Inferior parietal cortex (tissue), 1 donor: Measurements from ENCODE around the gene CYSRT1.
A peak's percentile ranks its signal among the peaks of the same experiment; 100 is the strongest.

Experiments used
- DNase-seq: peaks from one replicate; pipeline ENCODE4 v3.0.0-alpha.2; 2016; ENCODE audit errors: extremely low spot score

Gene CYSRT1

GRCh38 chr9:137211532-137211931 is 13.4 kb upstream of the CYSRT1 start:
- no peak for DNase-seq

- DNase-seq = no peak
Measured at GRCh38 chr9:137212520-137212919, 12.5 kb upstream of the CYSRT1 start.

- no peak for DNase-seq
Measured at GRCh38 chr9:137213160-137214060, 11.6 kb upstream of the CYSRT1 start.

GRCh38 chr9:137214620-137215019 is 10.4 kb upstream of the CYSRT1 start:
- DNase-seq = no peak

- DNase-seq = no peak
Measured at GRCh38 chr9:137215196-137215986, 9.6 kb upstream of the CYSRT1 start.

- DNase-seq = no peak
Measured at GRCh38 chr9:137216188-137216965, 8.6 kb upstream of the CYSRT1 start.

- no peak for DNase-seq
Measured at GRCh38 chr9:137217276-137218211, 7.4 kb upstream of the CYSRT1 start.

GRCh38 chr9:137218212-137218753 is 6.7 kb upstream of the CYSRT1 start:
- no peak for DNase-seq

GRCh38 chr9:137218754-137219271 is 6.2 kb upstream of the CYSRT1 start:
- DNase-seq = no peak

- DNase-seq = no peak
Measured at GRCh38 chr9:137219757-137220316, 5.1 kb upstream of the CYSRT1 start.

- no peak for DNase-seq
Measured at GRCh38 chr9:137220317-137221094, 4.5 kb upstream of the CYSRT1 start.

GRCh38 chr9:137221095-137221505 is 3.9 kb upstream of the CYSRT1 start:
- no peak for DNase-seq

- DNase-seq = no peak
Measured at GRCh38 chr9:137221506-137222111, 3.4 kb upstream of the CYSRT1 start.

- DNase-seq = no peak
Measured at GRCh38 chr9:137222190-137223077, 2.5 kb upstream of the CYSRT1 start, which contains the start of gene RNF208. TSS of gene RNF208 (minus strand) at chr9:137222240. CDS start at chr9:137221212, 1,028 bp downstream.

- DNase-seq = peak; percentile 97
Measured at GRCh38 chr9:137223078-137223970, 1.6 kb upstream of the CYSRT1 start.

GRCh38 chr9:137225699-137226331 is 841 bp downstream of the CYSRT1 start:
- no peak for DNase-seq
